ENCODE data around the gene LRFN3. TPM values are rescaled to one million over a fixed set of nuclear protein-coding genes. Genes with fewer than 3 reads are reported as not detected.

The LRFN3 gene
- total and polyA plus RNA-seq, 2 of the 13 experiments (the other 11 are each of a cell fraction or from before 2014, with no cell fraction given), result 0.74 to 1.6 TPM

DNA sequence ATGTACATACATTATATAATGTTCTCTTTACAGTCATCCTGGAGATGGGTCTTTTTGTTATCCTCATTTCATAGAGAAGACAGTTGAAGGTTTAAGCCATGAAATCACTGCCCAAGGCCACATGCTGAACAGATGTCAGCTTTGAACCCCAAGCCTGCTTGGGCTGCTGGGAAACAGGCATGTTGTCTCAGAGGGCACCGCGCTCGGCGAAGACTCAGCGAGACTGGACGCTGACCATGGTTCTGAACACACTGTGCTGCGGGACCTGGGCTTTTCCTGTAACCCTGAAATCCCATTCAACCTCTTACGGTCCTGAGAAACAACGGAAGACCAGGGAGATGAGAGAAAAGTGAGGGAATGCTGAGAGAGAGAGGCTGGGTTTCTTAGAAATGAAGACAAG lies 27.3 kb downstream of the LRFN3 start (continued):
- TF ChIP-seq, protein P1, sequence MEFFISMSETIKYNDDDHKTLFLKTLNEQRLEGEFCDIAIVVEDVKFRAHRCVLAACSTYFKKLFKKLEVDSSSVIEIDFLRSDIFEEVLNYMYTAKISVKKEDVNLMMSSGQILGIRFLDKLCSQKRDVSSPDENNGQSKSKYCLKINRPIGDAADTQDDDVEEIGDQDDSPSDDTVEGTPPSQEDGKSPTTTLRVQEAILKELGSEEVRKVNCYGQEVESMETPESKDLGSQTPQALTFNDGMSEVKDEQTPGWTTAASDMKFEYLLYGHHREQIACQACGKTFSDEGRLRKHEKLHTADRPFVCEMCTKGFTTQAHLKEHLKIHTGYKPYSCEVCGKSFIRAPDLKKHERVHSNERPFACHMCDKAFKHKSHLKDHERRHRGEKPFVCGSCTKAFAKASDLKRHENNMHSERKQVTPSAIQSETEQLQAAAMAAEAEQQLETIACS (CRISPR knock-in tag; IDR thresholded peaks at IDR 0.05), result no peak
- TF ChIP-seq ZNF768 (CRISPR knock-in tag; IDR thresholded peaks at IDR 0.05) (0 out of 2 replicates have a peak, but pooled peaks have one; percentile 40), EP300 (IDR thresholded peaks at IDR 0.05; ENCODE audit: low read depth in 2 of 2, low read length in 2 of 2) (no peak), EP300 (CRISPR knock-in tag; IDR thresholded peaks at IDR 0.05; ENCODE audit: borderline replicate concordance) (no peak), ZNF143 (CRISPR knock-in tag; IDR thresholded peaks at IDR 0.05) (peak; percentile 64; the same call in 1 of the 2 replicates), KLF11 (CRISPR knock-in tag; IDR thresholded peaks at IDR 0.05) (peak; percentile 87), ATF6 (CRISPR knock-in tag; conservative IDR thresholded peaks at IDR 0.05) (peak; percentile 83; the same call in 1 of the 2 replicates), GATAD2A (CRISPR knock-in tag; IDR thresholded peaks at IDR 0.05) (peak; percentile 54; the same call in 1 of the 2 replicates), MIXL1 (CRISPR knock-in tag; IDR thresholded peaks at IDR 0.05) (peak; percentile 76; the same call in 1 of the 2 replicates), E2F5 (CRISPR knock-in tag; conservative IDR thresholded peaks at IDR 0.05) (0 out of 2 replicates have a peak, but pooled peaks have one; percentile 50), KLF12 (CRISPR knock-in tag; IDR thresholded peaks at IDR 0.05; ENCODE audit: borderline replicate concordance) (0 out of 2 replicates have a peak, but pooled peaks have one; percentile 62), IKZF4 (CRISPR knock-in tag; IDR thresholded peaks at IDR 0.05; ENCODE audit: borderline replicate concordance, low read depth, not compliant biosample characterization) (peak; percentile 81), NONO (IDR thresholded peaks at IDR 0.05) (no peak), NONO (CRISPR knock-in tag; conservative IDR thresholded peaks at IDR 0.05) (no peak)
- TF ChIP-seq, protein P2, sequence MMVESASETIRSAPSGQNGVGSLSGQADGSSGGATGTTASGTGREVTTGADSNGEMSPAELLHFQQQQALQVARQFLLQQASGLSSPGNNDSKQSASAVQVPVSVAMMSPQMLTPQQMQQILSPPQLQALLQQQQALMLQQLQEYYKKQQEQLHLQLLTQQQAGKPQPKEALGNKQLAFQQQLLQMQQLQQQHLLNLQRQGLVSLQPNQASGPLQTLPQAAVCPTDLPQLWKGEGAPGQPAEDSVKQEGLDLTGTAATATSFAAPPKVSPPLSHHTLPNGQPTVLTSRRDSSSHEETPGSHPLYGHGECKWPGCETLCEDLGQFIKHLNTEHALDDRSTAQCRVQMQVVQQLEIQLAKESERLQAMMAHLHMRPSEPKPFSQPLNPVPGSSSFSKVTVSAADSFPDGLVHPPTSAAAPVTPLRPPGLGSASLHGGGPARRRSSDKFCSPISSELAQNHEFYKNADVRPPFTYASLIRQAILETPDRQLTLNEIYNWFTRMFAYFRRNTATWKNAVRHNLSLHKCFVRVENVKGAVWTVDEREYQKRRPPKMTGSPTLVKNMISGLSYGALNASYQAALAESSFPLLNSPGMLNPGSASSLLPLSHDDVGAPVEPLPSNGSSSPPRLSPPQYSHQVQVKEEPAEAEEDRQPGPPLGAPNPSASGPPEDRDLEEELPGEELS (CRISPR knock-in tag; IDR thresholded peaks at IDR 0.05), result peak; percentile 30; the same call in 1 of the 2 replicates
- TF ChIP-seq, protein P3, sequence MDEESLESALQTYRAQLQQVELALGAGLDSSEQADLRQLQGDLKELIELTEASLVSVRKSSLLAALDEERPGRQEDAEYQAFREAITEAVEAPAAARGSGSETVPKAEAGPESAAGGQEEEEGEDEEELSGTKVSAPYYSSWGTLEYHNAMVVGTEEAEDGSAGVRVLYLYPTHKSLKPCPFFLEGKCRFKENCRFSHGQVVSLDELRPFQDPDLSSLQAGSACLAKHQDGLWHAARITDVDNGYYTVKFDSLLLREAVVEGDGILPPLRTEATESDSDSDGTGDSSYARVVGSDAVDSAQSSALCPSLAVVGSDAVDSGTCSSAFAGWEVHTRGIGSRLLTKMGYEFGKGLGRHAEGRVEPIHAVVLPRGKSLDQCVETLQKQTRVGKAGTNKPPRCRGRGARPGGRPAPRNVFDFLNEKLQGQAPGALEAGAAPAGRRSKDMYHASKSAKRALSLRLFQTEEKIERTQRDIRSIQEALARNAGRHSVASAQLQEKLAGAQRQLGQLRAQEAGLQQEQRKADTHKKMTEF (CRISPR knock-in tag; IDR thresholded peaks at IDR 0.05), result peak; percentile 52; the same call in 1 of the 2 replicates
- TF ChIP-seq, protein P4, sequence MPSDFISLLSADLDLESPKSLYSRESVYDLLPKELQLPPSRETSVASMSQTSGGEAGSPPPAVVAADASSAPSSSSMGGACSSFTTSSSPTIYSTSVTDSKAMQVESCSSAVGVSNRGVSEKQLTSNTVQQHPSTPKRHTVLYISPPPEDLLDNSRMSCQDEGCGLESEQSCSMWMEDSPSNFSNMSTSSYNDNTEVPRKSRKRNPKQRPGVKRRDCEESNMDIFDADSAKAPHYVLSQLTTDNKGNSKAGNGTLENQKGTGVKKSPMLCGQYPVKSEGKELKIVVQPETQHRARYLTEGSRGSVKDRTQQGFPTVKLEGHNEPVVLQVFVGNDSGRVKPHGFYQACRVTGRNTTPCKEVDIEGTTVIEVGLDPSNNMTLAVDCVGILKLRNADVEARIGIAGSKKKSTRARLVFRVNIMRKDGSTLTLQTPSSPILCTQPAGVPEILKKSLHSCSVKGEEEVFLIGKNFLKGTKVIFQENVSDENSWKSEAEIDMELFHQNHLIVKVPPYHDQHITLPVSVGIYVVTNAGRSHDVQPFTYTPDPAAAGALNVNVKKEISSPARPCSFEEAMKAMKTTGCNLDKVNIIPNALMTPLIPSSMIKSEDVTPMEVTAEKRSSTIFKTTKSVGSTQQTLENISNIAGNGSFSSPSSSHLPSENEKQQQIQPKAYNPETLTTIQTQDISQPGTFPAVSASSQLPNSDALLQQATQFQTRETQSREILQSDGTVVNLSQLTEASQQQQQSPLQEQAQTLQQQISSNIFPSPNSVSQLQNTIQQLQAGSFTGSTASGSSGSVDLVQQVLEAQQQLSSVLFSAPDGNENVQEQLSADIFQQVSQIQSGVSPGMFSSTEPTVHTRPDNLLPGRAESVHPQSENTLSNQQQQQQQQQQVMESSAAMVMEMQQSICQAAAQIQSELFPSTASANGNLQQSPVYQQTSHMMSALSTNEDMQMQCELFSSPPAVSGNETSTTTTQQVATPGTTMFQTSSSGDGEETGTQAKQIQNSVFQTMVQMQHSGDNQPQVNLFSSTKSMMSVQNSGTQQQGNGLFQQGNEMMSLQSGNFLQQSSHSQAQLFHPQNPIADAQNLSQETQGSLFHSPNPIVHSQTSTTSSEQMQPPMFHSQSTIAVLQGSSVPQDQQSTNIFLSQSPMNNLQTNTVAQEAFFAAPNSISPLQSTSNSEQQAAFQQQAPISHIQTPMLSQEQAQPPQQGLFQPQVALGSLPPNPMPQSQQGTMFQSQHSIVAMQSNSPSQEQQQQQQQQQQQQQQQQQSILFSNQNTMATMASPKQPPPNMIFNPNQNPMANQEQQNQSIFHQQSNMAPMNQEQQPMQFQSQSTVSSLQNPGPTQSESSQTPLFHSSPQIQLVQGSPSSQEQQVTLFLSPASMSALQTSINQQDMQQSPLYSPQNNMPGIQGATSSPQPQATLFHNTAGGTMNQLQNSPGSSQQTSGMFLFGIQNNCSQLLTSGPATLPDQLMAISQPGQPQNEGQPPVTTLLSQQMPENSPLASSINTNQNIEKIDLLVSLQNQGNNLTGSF (CRISPR knock-in tag; IDR thresholded peaks at IDR 0.05), result peak; percentile 75; the same call in 1 of the 2 replicates

Measured in HepG2 (cell line).